NCI-H524 (cell line): ENCODE data around the gene ATP1A1.

Experiments
- DNase-seq, 2 experiments: peaks; one replicate each; lab custom pipeline; 2025; lab: John Stamatoyannopoulos, UW

The ATP1A1 gene

GRCh38 chr1:116391185-116391584, 18.1 kb downstream of the ATP1A1 start:
- DNase-seq: no peak

- no peak for DNase-seq
Measured at GRCh38 chr1:116392717-116393404, 19.8 kb downstream of the ATP1A1 start.

GRCh38 chr1:116393792-116394191, 20.7 kb downstream of the ATP1A1 start:
- no peak for DNase-seq

- no peak for DNase-seq
Measured at GRCh38 chr1:116394270-116394669, 21.2 kb downstream of the ATP1A1 start.

DNA sequence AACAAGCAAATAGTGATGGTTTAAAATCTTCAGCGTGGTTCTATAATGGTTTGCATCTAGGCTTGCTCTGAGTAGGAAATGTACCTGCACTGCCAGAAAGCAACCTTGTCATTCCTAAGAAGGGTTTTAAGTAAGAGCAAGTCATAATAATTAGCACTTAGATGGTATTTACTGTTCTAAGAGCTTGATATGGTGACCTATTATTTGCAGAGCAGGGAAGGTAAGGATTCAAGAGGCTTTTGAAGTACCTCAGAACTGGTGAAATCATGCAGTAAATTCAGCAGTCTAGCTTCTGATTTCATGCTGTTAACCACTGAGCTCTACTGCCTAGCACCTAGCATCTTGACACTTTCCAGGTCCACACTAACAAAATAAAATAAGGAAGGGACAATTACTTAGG, 23.7 kb downstream of the ATP1A1 start:
- no peak for DNase-seq

DNA sequence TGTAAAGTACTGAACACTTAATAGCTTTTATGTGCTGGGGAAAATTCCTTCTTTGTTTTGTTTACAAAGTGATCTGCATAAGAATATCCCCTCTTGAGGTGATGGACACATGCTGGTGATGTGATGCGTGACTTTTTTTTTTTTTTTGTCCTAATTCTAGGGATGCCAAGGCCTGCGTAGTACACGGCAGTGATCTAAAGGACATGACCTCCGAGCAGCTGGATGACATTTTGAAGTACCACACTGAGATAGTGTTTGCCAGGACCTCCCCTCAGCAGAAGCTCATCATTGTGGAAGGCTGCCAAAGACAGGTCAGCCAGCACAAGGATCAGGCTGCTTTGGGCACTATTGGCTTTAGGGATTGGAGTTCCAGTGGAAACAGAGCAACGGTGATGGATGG, 24.7 kb downstream of the ATP1A1 start:
- DNase-seq: no peak

GRCh38 chr1:116400780-116401179, 27.7 kb downstream of the ATP1A1 start:
- DNase-seq: no peak

- no peak for DNase-seq
Measured at GRCh38 chr1:116401646-116402176, 28.7 kb downstream of the ATP1A1 start.

DNA sequence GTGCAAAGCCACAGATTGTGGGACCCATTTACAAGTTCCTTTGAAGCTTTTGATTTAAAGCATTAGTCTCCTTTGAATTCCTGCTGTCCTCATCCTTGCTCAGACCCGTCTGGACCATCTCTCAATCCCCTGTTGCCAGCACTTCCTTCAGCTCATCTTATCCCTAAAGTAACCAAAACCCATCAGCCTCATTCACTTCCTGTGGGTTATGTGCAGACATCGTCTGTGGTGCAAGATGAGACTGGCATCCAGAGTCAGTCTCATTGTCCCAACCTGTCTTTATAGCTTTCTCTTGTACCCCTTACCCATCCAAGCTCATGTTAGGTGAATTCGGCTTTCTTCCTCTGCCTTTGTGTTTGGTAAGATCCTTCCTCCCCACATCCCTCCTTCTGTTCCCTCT, 29.3 kb downstream of the ATP1A1 start:
- DNase-seq: no peak

DNA sequence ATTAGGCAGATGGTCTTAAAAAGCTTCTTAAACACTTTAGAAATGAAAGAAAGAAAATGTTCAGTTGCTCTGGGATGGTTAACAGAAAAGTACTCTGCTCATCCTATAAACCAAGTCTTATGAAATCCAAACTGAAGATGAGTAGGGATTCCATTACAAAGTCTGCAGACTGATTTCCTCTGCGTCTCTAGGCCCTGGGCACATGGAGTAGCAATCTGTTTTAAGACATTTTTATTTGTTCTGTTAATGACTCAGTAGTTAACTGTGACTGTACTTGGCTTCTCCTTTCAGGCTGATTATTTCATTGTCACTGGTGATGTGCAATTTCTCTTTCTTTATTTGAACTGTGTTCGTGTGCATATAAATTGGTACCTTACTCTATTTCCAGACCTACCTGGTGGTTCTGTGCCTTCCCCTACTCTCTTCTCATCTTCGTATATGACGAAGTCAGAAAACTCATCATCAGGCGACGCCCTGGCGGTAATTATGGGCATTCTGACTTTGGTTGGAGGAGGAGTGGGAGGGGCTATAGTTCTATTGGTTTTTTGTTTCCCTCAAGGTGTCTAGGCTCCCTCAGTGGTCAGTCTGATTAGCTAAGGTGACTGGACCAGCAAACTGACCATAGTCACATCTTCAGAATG, 30.6 kb downstream of the ATP1A1 start:
- DNase-seq: no peak

- DNase-seq: no peak
Measured at GRCh38 chr1:116404699-116405098, 31.7 kb downstream of the ATP1A1 start.

- DNase-seq: no peak
Measured at GRCh38 chr1:116405241-116406135, 32.4 kb downstream of the ATP1A1 start.

DNA sequence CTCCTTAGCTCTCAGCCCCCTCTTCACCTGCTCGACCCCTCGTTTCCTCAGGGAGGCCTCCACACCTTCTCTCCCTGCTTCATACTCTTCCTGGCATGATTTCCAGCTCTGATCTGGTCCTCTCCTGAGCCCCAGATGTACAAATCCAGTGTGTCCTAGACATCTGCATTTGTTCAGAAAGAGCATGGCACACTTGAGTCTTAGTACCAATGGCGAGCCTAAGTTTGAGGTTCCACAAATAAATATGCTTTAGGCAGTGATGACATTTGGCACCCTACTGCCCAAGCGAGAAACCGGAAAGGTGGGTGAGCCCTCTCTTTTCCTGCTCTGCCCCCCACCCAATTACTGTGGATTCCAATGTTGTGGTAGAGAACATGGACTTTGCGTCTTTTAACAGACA, 34.0 kb downstream of the ATP1A1 start:
- DNase-seq: no peak

- DNase-seq: no peak
Measured at GRCh38 chr1:116408193-116408592, 35.1 kb downstream of the ATP1A1 start.

DNA sequence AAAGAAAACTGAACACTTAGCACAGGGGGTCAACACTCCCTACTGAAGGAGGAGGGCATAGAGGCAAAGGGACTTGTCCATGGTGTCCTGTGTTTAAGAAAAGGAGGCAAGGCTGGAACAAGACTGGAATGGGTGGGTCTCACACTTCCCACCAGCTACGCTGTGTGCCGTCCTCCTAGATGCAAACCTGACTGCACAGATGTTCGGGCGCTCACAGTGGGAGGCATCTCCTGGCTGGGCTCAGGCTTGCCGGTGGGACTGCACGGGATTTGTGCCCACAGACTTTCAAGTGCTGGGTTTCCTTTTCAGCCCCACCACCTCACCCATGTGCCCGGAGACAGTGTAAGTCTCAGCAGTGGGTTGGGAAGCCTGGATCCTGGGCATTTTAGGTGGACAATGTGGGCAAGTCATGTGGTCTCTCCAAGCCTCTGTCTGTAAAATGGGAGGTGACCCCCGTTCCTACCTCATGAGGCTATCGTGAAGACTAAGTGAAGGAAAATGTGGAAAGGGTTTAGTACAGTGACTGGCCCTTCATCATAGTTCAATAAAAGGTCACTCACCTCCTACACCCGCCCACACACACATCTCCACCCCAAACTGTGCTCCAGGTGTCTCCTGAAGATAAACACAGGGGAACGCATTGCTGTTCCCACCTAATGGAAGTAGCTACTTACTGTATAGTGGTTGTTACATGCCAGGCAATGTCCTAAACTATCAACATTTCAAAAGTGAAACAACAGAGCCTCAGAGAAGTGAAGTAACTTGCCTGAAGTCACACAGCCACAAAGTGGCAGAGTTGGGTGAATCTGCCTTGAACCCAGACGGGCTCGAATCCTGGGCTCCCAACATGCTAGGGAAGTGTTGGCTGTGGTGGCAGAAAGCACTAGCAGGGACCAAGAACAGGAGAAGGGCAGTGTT, 36.0 kb downstream of the ATP1A1 start:
- DNase-seq: no peak

DNA sequence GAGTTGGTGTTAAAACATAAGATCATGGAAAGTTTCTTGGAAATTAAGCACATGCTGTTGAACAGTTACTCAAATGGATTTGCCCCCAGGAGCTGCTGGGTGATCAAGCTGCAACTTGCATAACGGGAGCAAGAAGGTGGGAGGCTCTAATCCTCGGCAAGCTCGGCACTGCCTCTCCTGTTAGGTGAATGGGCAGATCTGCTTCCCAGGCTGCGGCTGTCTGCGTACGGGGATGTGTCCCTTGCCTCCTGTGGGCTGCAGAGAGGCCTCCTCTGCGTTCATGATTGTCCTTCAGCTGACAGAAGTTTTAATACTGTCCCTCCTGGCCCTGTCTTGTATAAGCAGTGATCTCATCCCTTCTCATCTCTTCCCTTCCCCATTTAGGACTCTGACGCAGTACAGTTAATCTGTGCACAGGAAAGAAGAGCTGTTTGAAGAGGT, 36.7 kb downstream of the ATP1A1 start:
- DNase-seq: no peak

DNA sequence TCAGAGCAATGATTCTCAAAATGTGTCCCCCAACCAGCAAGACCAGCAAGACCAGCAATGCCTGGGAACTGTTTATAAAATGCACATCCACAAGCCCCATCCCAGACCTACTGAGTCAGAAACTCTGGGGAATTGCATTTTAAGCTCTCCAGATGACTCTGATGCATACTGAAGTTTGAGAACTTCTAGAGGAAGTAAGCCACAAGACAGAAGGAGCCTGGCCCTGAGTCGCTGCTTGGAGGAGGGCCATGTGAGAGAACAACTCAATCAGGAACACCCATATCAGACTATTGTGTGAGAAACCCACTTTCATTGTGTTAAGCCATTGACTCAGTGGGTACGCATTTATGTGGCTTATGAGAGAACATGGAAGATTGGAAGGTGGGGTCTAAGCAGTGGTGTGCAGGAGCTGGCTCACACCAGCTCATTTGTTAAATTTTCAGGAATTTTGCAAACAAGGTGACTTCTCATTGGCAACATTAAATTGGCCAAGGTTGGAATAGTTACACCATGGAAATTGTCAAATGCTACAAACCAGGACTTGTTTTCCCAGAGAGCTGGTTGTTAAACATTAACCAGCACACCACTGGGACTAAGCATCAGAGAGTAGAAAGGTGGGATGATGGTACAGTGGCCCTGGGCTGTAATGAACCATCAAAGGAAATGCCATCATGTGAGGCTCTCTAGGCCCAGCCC, 38.9 kb downstream of the ATP1A1 start:
- no peak for DNase-seq

DNA sequence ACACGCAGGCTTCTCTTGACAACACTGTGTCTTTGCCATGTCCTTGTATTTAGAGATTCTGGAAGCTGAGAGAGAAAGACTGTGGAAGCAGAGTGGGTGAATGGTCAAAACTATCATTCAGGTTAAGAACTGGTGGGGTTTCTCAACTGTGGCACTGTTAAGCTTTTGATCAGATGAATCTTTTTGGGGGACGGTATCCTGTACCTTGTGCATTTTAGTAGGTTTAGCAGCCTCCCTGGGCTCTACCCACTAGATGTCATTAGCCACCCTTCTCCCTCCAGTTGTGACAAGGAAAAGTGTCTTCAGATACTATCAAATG, 39.4 kb downstream of the ATP1A1 start:
- DNase-seq: no peak

- DNase-seq: no peak
Measured at GRCh38 chr1:116412898-116413297, 39.9 kb downstream of the ATP1A1 start.

DNA sequence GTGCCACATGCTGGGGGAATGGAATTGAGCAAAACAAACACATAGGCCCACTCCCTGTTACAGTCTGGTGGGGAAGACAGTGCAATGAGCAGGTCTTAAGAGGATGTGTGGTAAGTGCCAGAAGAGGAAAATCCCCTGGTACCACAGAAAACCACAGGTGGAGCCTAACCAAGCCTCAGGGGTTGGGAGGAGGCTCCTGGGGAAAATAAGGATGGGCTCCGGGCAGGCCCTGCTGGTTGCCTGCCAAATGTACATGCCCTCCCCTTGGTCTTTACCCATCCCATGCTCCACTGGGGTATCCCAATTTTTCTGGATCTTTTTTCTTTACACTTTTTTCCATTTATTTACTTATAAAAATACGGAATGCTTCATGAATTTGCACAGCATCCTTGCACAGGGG, 40.4 kb downstream of the ATP1A1 start:
- no peak for DNase-seq

- no peak for DNase-seq
Measured at GRCh38 chr1:116414364-116414763, 41.3 kb downstream of the ATP1A1 start.
